Chondrocyte (in vitro differentiated cells): ENCODE measurements around the gene SOX18. TPM values are rescaled to one million over a fixed set of nuclear protein-coding genes. Genes with fewer than 3 reads are reported as not detected.

Source experiments
- DNase-seq: peaks from one replicate; pipeline ENCODE4 v3.0.0; 2021; ENCODE audit warnings: mixed read lengths, low spot score
- H3K27ac Mint-ChIP-seq: one replicate; pipeline ENCODE4 v1.8.0; 2021; ENCODE audit warnings: mild to moderate bottlenecking, moderate library complexity, mixed read lengths; ENCODE audit not compliant: unreplicated experiment
- H3K27me3 Mint-ChIP-seq: 2 replicates; pipeline ENCODE4 v1.8.0; 2021; ENCODE audit warnings: low read depth, mixed read lengths
- H3K36me3 Mint-ChIP-seq: 2 replicates; pipeline ENCODE4 v1.8.0; 2021; ENCODE audit warnings: low read depth, mixed read lengths
- H3K4me1 Mint-ChIP-seq: 2 replicates; pipeline ENCODE4 v1.8.0; 2021; ENCODE audit warnings: low read depth, mild to moderate bottlenecking, mixed read lengths
- H3K4me3 Mint-ChIP-seq: one replicate; pipeline ENCODE4 v1.8.0; 2021; ENCODE audit warnings: mild to moderate bottlenecking, moderate library complexity, mixed read lengths; ENCODE audit not compliant: unreplicated experiment
- H3K9me3 Mint-ChIP-seq: 2 replicates; pipeline ENCODE4 v1.8.0; 2021; ENCODE audit warnings: low read depth, mixed read lengths
- CTCF ChIP-seq: fragments of 200-600 bp; sonication (generic); IDR thresholded peaks from 2 replicates; pipeline ENCODE4 v1.5.0; 2021; ENCODE audit warnings: antibody characterized with exemption, mild to moderate bottlenecking, moderate library complexity
- total RNA-seq: library from RNA; stranded (reverse); gene quantifications from 3 replicates; pipeline ENCODE4 v1.2.1, GENCODE V29; 2021

The SOX18 gene
- total RNA-seq, 1 donor from 2014 or later: 2.3 TPM

GRCh38 chr20:64043768-64044167 lies 5.7 kb downstream of the SOX18 start:
- TF ChIP-seq CTCF: no peak
- no peak for DNase-seq
- Mint-ChIP-seq H3K27ac (peak overlapping the region; percentile 46), H3K9me3 (no peaks in the 10 kb centered on the region), H3K36me3 (no peaks in the 10 kb centered on the region), H3K4me3 (no peak overlapping the region), H3K4me1 (peaks cover 29% of the 10 kb centered on the region), H3K27me3 (peaks cover 3% of the 10 kb centered on the region)

- no peak overlapping the region for H3K27ac Mint-ChIP-seq
- H3K27me3 Mint-ChIP-seq: peaks cover 6% of the 10 kb centered on the region
- H3K36me3 Mint-ChIP-seq: no peaks in the 10 kb centered on the region
- H3K4me1 Mint-ChIP-seq: peaks cover 32% of the 10 kb centered on the region
- H3K9me3 Mint-ChIP-seq: no peaks in the 10 kb centered on the region
- no peak for TF ChIP-seq CTCF
- H3K4me3 Mint-ChIP-seq: peak overlapping the region; percentile 36
- no peak for DNase-seq
These were observed 7.2 kb downstream of the SOX18 start for GRCh38 chr20:64042054-64042781.

- H3K27me3 Mint-ChIP-seq: peaks cover 6% of the 10 kb centered on the region
- H3K4me1 Mint-ChIP-seq: peaks cover 32% of the 10 kb centered on the region
- H3K9me3 Mint-ChIP-seq: no peaks in the 10 kb centered on the region
- TF ChIP-seq CTCF: no peak
- H3K4me3 Mint-ChIP-seq: no peak overlapping the region
- H3K27ac Mint-ChIP-seq: no peak overlapping the region
- no peak for DNase-seq
- H3K36me3 Mint-ChIP-seq: no peaks in the 10 kb centered on the region
These were observed 7.7 kb downstream of the SOX18 start for GRCh38 chr20:64041781-64042053.

- H3K36me3 Mint-ChIP-seq: no peaks in the 10 kb centered on the region
- peaks cover 6% of the 10 kb centered on the region for H3K27me3 Mint-ChIP-seq
- H3K4me1 Mint-ChIP-seq: peaks cover 31% of the 10 kb centered on the region
- no peak for DNase-seq
- H3K4me3 Mint-ChIP-seq: no peak overlapping the region
- no peaks in the 10 kb centered on the region for H3K9me3 Mint-ChIP-seq
- no peak overlapping the region for H3K27ac Mint-ChIP-seq
- TF ChIP-seq CTCF: no peak
These were observed 8.2 kb downstream of the SOX18 start for GRCh38 chr20:64041040-64041780.

- Mint-ChIP-seq H3K9me3 (no peaks in the 10 kb centered on the region), H3K36me3 (no peaks in the 10 kb centered on the region), H3K4me3 (no peak overlapping the region), H3K27me3 (peaks cover 6% of the 10 kb centered on the region), H3K4me1 (peaks cover 24% of the 10 kb centered on the region), H3K27ac (no peak overlapping the region)
- DNase-seq: no peak
- TF ChIP-seq CTCF: no peak
These were observed 9.0 kb downstream of the SOX18 start for GRCh38 chr20:64040231-64041039.
